AG04449 (cell line): Measurements from ENCODE around the gene PACSIN3.

Experiments
- CTCF ChIA-PET: fragments of 350-600 bp; formaldehyde crosslinking; extraction: SDS; loops from one replicate; lab custom pipeline; 2021; ENCODE audit warnings: antibody characterized with exemption; lab: Yijun Ruan, JAX
- POLR2A ChIA-PET: fragments of 400-600, 350-600 bp; formaldehyde crosslinking; extraction: SDS; loops from one replicate; lab custom pipeline; 2020; ENCODE audit warnings: antibody characterized with exemption, inconsistent platforms; lab: Yijun Ruan, JAX
- DNase-seq: peaks from one replicate; pipeline ENCODE4 v3.0.0-alpha.2; 2010; ENCODE audit warnings: low read depth, low spot score
- H3K4me3 ChIP-seq: 2 replicates; pipeline ENCODE4 v1.5.1; 2011; ENCODE audit warnings: low read depth, mild to moderate bottlenecking, control low read depth, low read length
- CTCF ChIP-seq: IDR thresholded peaks from one replicate; pipeline ENCODE4 v1.5.1; 2011; ENCODE audit warnings: mild to moderate bottlenecking, moderate library complexity, low read length, control low read depth, inconsistent platforms; ENCODE audit not compliant: insufficient read depth; ENCODE audit errors: missing control alignments

PACSIN3 gene

GRCh38 chr11:47148903-47149531 is 37.2 kb downstream of the PACSIN3 start:
- TF ChIP-seq CTCF, result no peak
- POLR2A ChIA-PET, result no interaction called here
- no peak for DNase-seq
- no peak overlapping the region for H3K4me3 ChIP-seq
- CTCF ChIA-PET, result interaction anchor here (1.0 to 8.0 kb wide), 9 partner anchors 13 to 265 kb away, joined by 3 to 181 read pairs (median 3); no protein-coding TSS in a partner anchor

GRCh38 chr11:47148270-47148669 is 38.0 kb downstream of the PACSIN3 start:
- no peak for TF ChIP-seq CTCF
- ChIA-PET POLR2A (no interaction called here), CTCF (interaction anchor here (1.6 kb wide), 1 partner anchor 254 kb away, joined by 6 read pairs; no protein-coding TSS in a partner anchor)

GRCh38 chr11:47147681-47148080 is 38.6 kb downstream of the PACSIN3 start:
- POLR2A ChIA-PET, result no interaction called here
- H3K4me3 ChIP-seq, result no peak overlapping the region
- no peak for DNase-seq
- TF ChIP-seq CTCF, result no peak
- CTCF ChIA-PET, result interaction anchor here (1.0 to 1.4 kb wide), 4 partner anchors 10 to 256 kb away, joined by 4 to 5 read pairs (median 4); no protein-coding TSS in a partner anchor

More at GRCh38 chr11:47148270-47148669, 38.0 kb downstream of the PACSIN3 start:
- DNase-seq, result no peak
- H3K4me3 ChIP-seq, result no peak overlapping the region

GRCh38 chr11:47147250-47147649 is 39.0 kb downstream of the PACSIN3 start:
- CTCF ChIA-PET, result interaction anchor here (0.8 to 1.6 kb wide), 10 partner anchors 8 to 256 kb away, joined by 3 to 5 read pairs (median 4); no protein-coding TSS in a partner anchor
- TF ChIP-seq CTCF, result no peak
- POLR2A ChIA-PET, result no interaction called here
- DNase-seq, result no peak
- no peak overlapping the region for H3K4me3 ChIP-seq

GRCh38 chr11:47144541-47144940 is 41.7 kb downstream of the PACSIN3 start:
- ChIA-PET POLR2A (no interaction called here), CTCF (interaction anchor here (1.7 to 3.6 kb wide), 2 partner anchors 8 to 18 kb away, joined by 3 to 35 read pairs; no protein-coding TSS in a partner anchor)
- no peak overlapping the region for H3K4me3 ChIP-seq
- TF ChIP-seq CTCF, result no peak
- no peak for DNase-seq

- no peak for TF ChIP-seq CTCF
- DNase-seq, result peak; percentile 47
- ChIA-PET POLR2A (interaction anchor here (0.5 kb wide), 1 partner anchor 141 kb away, joined by 4 read pairs; no protein-coding TSS in a partner anchor), CTCF (interaction anchor here (1.0 to 3.6 kb wide), 6 partner anchors 8 to 256 kb away, joined by 4 to 35 read pairs (median 5); no protein-coding TSS in a partner anchor)
- H3K4me3 ChIP-seq, result no peak overlapping the region
Measured at GRCh38 chr11:47143322-47143721, 42.9 kb downstream of the PACSIN3 start.
